A549 treated with GW870086 at 1 μM for 4 hours (cell line): Measurements from ENCODE around the gene CT45A3. TPM values are rescaled to one million over a fixed set of nuclear protein-coding genes. Genes with fewer than 3 reads are reported as not detected.

ENCODE experiments used
- total RNA-seq: library from RNA; stranded (reverse); fragments of 200-300 nt; extraction: Qiagen RNA extraction; gene quantifications from 5 replicates; pipeline ENCODE4 v1.2.3, GENCODE V29; 2022; ENCODE audit warnings: low read depth

CT45A3 gene
- total RNA-seq: 0.23 to 0.31 TPM (median 0.27 TPM) in 3 of 5 replicates, not detected in the others

GRCh38 chrX:135768091-135768490 is at the start of gene CT45A3:
Gene CT45A3 (minus strand): TSS chrX:135768191. CDS start chrX:135764444, 3,747 bp downstream.

GRCh38 chrX:135802687-135803086 is 34.7 kb upstream of the CT45A3 start, which contains the start of gene CT45A6:
Gene CT45A6 (minus strand): TSS chrX:135802787. CDS start chrX:135798993, 3,794 bp downstream.

GRCh38 chrX:135785403-135785802 is 17.4 kb upstream of the CT45A3 start, which contains the start of gene CT45A5:
Gene CT45A5 (minus strand): TSS chrX:135785503. CDS start chrX:135781729, 3,774 bp downstream.

DNA sequence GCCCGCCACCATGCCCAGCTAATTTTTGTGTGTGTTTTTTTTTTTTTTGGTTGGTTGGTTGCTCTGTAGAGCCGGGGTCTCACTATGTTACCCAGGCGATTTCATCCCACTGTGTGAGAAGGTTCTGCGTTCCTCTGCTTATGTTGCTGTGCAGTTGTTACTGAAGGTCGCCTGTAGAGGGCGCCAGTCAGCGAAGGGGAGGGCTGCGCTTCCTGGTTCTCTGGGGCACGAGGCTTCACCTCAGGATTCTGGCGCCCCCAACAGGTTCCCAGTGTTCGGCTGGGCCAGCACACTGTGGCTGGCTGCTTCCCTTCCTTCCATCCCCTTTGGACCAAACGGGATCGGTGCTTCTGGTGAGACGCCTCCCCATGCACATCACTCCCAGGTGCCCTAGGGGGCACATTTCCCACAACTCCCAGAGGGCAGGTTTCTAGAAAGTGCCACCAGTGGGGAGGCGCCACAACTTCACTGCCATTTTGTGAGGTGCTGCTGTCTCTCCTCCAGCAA is 54.8 kb downstream of the CT45A3 start, which contains the start of gene CT45A1:
Gene CT45A1 (plus strand): TSS at position 457 of the 507 bp plus-strand sequence. CDS start 5,302 bp downstream, outside the sequence.

Other genes with a start within 250 kb of the CT45A3 start
- 0.08 to 0.31 TPM (median 0.14 TPM) in 5 replicates for gene INTS6L, start 247.5 kb downstream of the CT45A3 start, total RNA-seq
- not detected in 5 replicates for gene CT45A1, start 54.6 kb downstream of the CT45A3 start, total RNA-seq
- gene CT45A5, start 17.3 kb upstream of the CT45A3 start, total RNA-seq: not detected in 5 replicates
- not detected in 5 replicates for gene CT45A6, start 34.6 kb upstream of the CT45A3 start, total RNA-seq
- gene CT45A2, start 51.8 kb upstream of the CT45A3 start, total RNA-seq: not detected in 5 replicates
- not detected in 5 replicates for gene CT45A7, start 69.1 kb upstream of the CT45A3 start, total RNA-seq
- not detected in 5 replicates for gene CT45A8, start 86.3 kb upstream of the CT45A3 start, total RNA-seq
- not detected in 5 replicates for gene CT45A9, start 103.6 kb upstream of the CT45A3 start, total RNA-seq
- gene CT45A10, start 125.3 kb upstream of the CT45A3 start, total RNA-seq: 0.41 to 1.1 TPM in 2 of 5 replicates, not detected in the others
- gene SAGE1, start 125.5 kb upstream of the CT45A3 start, total RNA-seq: 0.06 to 0.07 TPM (median 0.06 TPM) in 3 of 5 replicates, not detected in the others
- gene MMGT1, start 205.8 kb upstream of the CT45A3 start, total RNA-seq: 15.2 to 20.8 TPM (median 18.8 TPM) in 5 replicates
- 8.5 to 10.8 TPM (median 9.2 TPM) in 5 replicates for gene SLC9A6, start 217.2 kb upstream of the CT45A3 start, total RNA-seq